ENCODE measurements around the gene UBE2QL1. TPM values are rescaled to one million over a fixed set of nuclear protein-coding genes. Genes with fewer than 3 reads are reported as not detected.
"Not testable (repeated sequence)": the region's sequence is repeated elsewhere in the genome, so short reads cannot be mapped to it uniquely, and the experiment has no call there.

The UBE2QL1 gene
- total and polyA plus RNA-seq, 8 donors = 0.58 to 6.1 (median 0.95) TPM; not detected in 1

- WGBS, 5 donors = 63 to 74% (median 67%) methylated on average over 11 of the region's 11 CpGs
- H3K27ac ChIP-seq = no peak overlapping the region
Observed at GRCh38 chr5:6508931-6509330, 60.3 kb downstream of the UBE2QL1 start.

GRCh38 chr5:6510132-6510531 lies 61.5 kb downstream of the UBE2QL1 start:
- intact Hi-C loops (cut with DNase I; ENCODE audit: low total_unique reads) = no loop called here
- 59 to 79% (median 76%) methylated on average over 2 of the region's 2 CpGs for WGBS, 5 donors
- no peaks in the 10 kb centered on the region for H3K9me3 ChIP-seq
- no peak overlapping the region for H3K4me3 ChIP-seq
- no peak for DNase-seq
- H3K27ac ChIP-seq = no peak overlapping the region
- no peaks in the 10 kb centered on the region for H3K27me3 ChIP-seq
- no peaks in the 10 kb centered on the region for H3K4me1 ChIP-seq
- TF ChIP-seq EP300 (IDR thresholded peaks at IDR 0.05) (no peak), CTCF (IDR thresholded peaks at IDR 0.05) (no peak), POLR2AphosphoS5 (IDR thresholded peaks at IDR 0.05) (no peak), POLR2A (IDR thresholded peaks at IDR 0.05) (no peak)
- H3K36me3 ChIP-seq = no peaks in the 10 kb centered on the region

More at GRCh38 chr5:6508931-6509330, 60.3 kb downstream of the UBE2QL1 start:
- intact Hi-C loops (cut with DNase I; ENCODE audit: low total_unique reads) = no loop called here
- Histone ChIP-seq H3K27me3 (no peaks in the 10 kb centered on the region), H3K4me3 (no peak overlapping the region), H3K9me3 (no peaks in the 10 kb centered on the region), H3K36me3 (no peaks in the 10 kb centered on the region), H3K4me1 (no peaks in the 10 kb centered on the region)
- no peak for TF ChIP-seq CTCF (IDR thresholded peaks at IDR 0.05)
- TF ChIP-seq POLR2AphosphoS5 (IDR thresholded peaks at IDR 0.05) = no peak
- no peak for TF ChIP-seq EP300 (IDR thresholded peaks at IDR 0.05)
- TF ChIP-seq POLR2A (IDR thresholded peaks at IDR 0.05) = no peak
- peak in 1 of 2 donors; percentile 39 for DNase-seq

- no peaks in the 10 kb centered on the region for H3K36me3 ChIP-seq
- DNase-seq = no peak
- 88 to 96% (median 94%) methylated on average over 4 of the region's 4 CpGs for WGBS, 5 donors
Observed at GRCh38 chr5:6510973-6511372, 62.3 kb downstream of the UBE2QL1 start.

GRCh38 chr5:6515812-6516211 lies 67.2 kb downstream of the UBE2QL1 start:
- DNase-seq = peak in 1 of 2 donors; percentile 23
- intact Hi-C loops (cut with DNase I; ENCODE audit: low total_unique reads); H3K4me3 ChIP-seq; H3K27ac ChIP-seq; H3K4me1 ChIP-seq; H3K9me3 ChIP-seq; H3K36me3 ChIP-seq: not testable (repeated sequence)
- peaks cover 0 to 12% (median 0%) of the 10 kb centered on the region in 3 donors for H3K27me3 ChIP-seq
- 41 to 48% (median 46%) methylated on average over 5 of the region's 5 CpGs for WGBS, 5 donors

More at GRCh38 chr5:6510973-6511372, 62.3 kb downstream of the UBE2QL1 start:
- Histone ChIP-seq H3K27ac (no peak overlapping the region), H3K9me3 (no peaks in the 10 kb centered on the region), H3K4me3 (no peak overlapping the region), H3K27me3 (no peaks in the 10 kb centered on the region), H3K4me1 (no peaks in the 10 kb centered on the region)
- TF ChIP-seq POLR2AphosphoS5 (IDR thresholded peaks at IDR 0.05) (no peak), CTCF (IDR thresholded peaks at IDR 0.05) (no peak), EP300 (IDR thresholded peaks at IDR 0.05) (no peak), POLR2A (IDR thresholded peaks at IDR 0.05) (no peak)
- intact Hi-C loops (cut with DNase I; ENCODE audit: low total_unique reads) = no loop called here

- intact Hi-C loops (cut with DNase I; ENCODE audit: low total_unique reads) = no loop called here
- no peak for TF ChIP-seq EP300 (IDR thresholded peaks at IDR 0.05)
- no peak for TF ChIP-seq POLR2A (IDR thresholded peaks at IDR 0.05)
- no peak for TF ChIP-seq POLR2AphosphoS5 (IDR thresholded peaks at IDR 0.05)
- TF ChIP-seq CTCF (IDR thresholded peaks at IDR 0.05) = no peak
Observed at GRCh38 chr5:6516823-6517222, 68.2 kb downstream of the UBE2QL1 start.

More at GRCh38 chr5:6516823-6517222, 68.2 kb downstream of the UBE2QL1 start:
- no peak overlapping the region for H3K4me3 ChIP-seq
- no peak for DNase-seq
- no peak overlapping the region for H3K27ac ChIP-seq
- WGBS, 5 donors = 37 to 60% (median 39%) methylated on average over 4 of the region's 4 CpGs
- peaks cover 0 to 4% (median 1%) of the 10 kb centered on the region in 4 donors for H3K4me1 ChIP-seq
- no peaks in the 10 kb centered on the region for H3K36me3 ChIP-seq
- no peaks in the 10 kb centered on the region for H3K9me3 ChIP-seq
- peaks cover 0 to 16% (median 0%) of the 10 kb centered on the region in 3 donors for H3K27me3 ChIP-seq
